ENCODE data around the gene USP32.

GRCh38 chr17:60168654-60169053, 223.3 kb downstream of the USP32 start:
- TF ChIP-seq CTCF (IDR thresholded peaks at IDR 0.05) = no peak
- no peak for TF ChIP-seq POLR2A (IDR thresholded peaks at IDR 0.05)
